Lower lobe of right lung (tissue), 2 donors: ENCODE results near the gene NFIA. TPM values are rescaled to one million over a fixed set of nuclear protein-coding genes. Genes with fewer than 3 reads are reported as not detected.

Experiments
- ATAC-seq, 2 donors: fragments of 200-7000 bp; cut with Tn5 transposase; one replicate each; pipeline ENCODE4 v1.9.1; 2020 to 2022; ENCODE audit warnings: mild to moderate bottlenecking in 2 of 2, moderate library complexity in 2 of 2
- DNase-seq: peaks from one replicate; pipeline ENCODE4 v3.0.0-alpha.2; 2020
- H3K27ac ChIP-seq: fragments of 200-600 bp; one replicate; pipeline ENCODE4 v1.8.0; 2022
- H3K27me3 ChIP-seq: fragments of 200-600 bp; one replicate; pipeline ENCODE4 v1.8.0; 2022; ENCODE audit warnings: low read depth
- H3K36me3 ChIP-seq: fragments of 200-600 bp; one replicate; pipeline ENCODE4 v1.8.0; 2022; ENCODE audit warnings: mild to moderate bottlenecking
- H3K4me1 ChIP-seq: fragments of 200-600 bp; one replicate; pipeline ENCODE4 v1.8.0; 2022
- H3K4me3 ChIP-seq: fragments of 200-600 bp; one replicate; pipeline ENCODE4 v1.8.0; 2022; ENCODE audit warnings: mild to moderate bottlenecking
- H3K9me3 ChIP-seq: fragments of 200-600 bp; one replicate; pipeline ENCODE4 v1.8.0; 2022
- intact Hi-C: fragments of 100-400 bp; cut with DNase I; formaldehyde crosslinking; loops from one replicate; pipeline ENCODE4 v1.11.0; 2022
- total RNA-seq: library from RNA; stranded (reverse); fragmentation: NEBNext Ultra II Directional; extraction: Animal tissue kit (Norgen Biotek cat#: 25700); gene quantifications from one replicate; pipeline ENCODE4 v1.2.1, GENCODE V29; 2021
- TF ChIP-seq, protein P1 (sequence below): fragments of 200-600 bp; IDR thresholded peaks from one replicate; pipeline ENCODE4 v1.8.0; 2022; ENCODE audit warnings: antibody characterized with exemption, mild to moderate bottlenecking
- donor health status: DM: no; HTN: yes; CAD: no; lungs with severe emphysema.

Gene NFIA
- total RNA-seq, 1 donor from 2014 or later, result 70.0 TPM

DNA sequence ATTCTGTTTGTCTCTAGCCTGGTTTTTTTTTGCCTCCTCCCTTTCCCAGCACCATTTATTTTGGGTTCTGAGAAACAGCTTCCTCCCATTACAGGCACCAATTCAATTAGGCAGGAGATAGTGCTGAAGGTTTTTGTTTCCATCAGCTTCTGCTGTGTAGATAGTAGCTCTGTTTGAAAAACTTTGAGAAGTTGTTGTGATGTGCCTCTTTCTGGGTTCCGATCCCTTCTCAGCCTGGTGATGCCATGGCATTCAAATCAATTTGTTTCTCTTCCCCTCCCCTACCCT is 109.0 kb downstream of the NFIA start:
- intact Hi-C loops, result no loop called here
- H3K4me3 ChIP-seq, result no peak overlapping the region

GRCh38 chr1:61192663-61193330 is 110.4 kb downstream of the NFIA start:
- H3K4me3 ChIP-seq, result no peak overlapping the region
- ATAC-seq (no peak), DNase-seq (no peak)
- no peaks in the 10 kb centered on the region for H3K27me3 ChIP-seq
- peaks cover 19% of the 10 kb centered on the region for H3K4me1 ChIP-seq
- no peaks in the 10 kb centered on the region for H3K9me3 ChIP-seq
- intact Hi-C loops, result no loop called here
- H3K27ac ChIP-seq, result no peak overlapping the region
- H3K36me3 ChIP-seq, result no peaks in the 10 kb centered on the region
- TF ChIP-seq, protein P1, sequence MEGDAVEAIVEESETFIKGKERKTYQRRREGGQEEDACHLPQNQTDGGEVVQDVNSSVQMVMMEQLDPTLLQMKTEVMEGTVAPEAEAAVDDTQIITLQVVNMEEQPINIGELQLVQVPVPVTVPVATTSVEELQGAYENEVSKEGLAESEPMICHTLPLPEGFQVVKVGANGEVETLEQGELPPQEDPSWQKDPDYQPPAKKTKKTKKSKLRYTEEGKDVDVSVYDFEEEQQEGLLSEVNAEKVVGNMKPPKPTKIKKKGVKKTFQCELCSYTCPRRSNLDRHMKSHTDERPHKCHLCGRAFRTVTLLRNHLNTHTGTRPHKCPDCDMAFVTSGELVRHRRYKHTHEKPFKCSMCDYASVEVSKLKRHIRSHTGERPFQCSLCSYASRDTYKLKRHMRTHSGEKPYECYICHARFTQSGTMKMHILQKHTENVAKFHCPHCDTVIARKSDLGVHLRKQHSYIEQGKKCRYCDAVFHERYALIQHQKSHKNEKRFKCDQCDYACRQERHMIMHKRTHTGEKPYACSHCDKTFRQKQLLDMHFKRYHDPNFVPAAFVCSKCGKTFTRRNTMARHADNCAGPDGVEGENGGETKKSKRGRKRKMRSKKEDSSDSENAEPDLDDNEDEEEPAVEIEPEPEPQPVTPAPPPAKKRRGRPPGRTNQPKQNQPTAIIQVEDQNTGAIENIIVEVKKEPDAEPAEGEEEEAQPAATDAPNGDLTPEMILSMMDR, result no peak

More for the DNA sequence above, 109.0 kb downstream of the NFIA start:
- H3K27me3 ChIP-seq, result no peaks in the 10 kb centered on the region
- H3K36me3 ChIP-seq, result no peaks in the 10 kb centered on the region
- H3K4me1 ChIP-seq, result peaks cover 19% of the 10 kb centered on the region
- ATAC-seq (no peak), DNase-seq (no peak)
- TF ChIP-seq, protein P1, result no peak
- H3K9me3 ChIP-seq, result no peaks in the 10 kb centered on the region
- H3K27ac ChIP-seq, result no peak overlapping the region

DNA sequence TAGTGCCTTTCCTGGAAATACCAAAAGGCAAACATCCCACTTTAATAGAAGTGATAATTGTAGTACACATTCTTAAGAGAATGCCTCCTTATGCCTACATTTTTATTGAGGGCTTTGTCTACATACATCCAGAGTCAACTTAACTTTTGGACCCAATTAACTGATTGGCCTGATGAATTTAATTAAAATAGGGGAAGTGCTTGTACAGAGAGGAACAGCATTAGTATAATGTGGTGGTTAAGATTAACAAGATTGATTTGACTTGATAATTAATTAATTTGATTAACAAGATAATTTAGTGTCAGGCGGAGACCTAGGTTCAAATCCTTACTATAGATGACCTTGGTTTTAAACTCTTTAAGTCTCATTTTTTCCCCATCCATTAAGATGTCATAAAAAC is 111.4 kb downstream of the NFIA start:
- DNase-seq (no peak), ATAC-seq (no peak)
- H3K4me3 ChIP-seq, result no peak overlapping the region
- no peaks in the 10 kb centered on the region for H3K27me3 ChIP-seq
- peaks cover 19% of the 10 kb centered on the region for H3K4me1 ChIP-seq
- no peaks in the 10 kb centered on the region for H3K9me3 ChIP-seq
- intact Hi-C loops, result no loop called here
- H3K36me3 ChIP-seq, result no peaks in the 10 kb centered on the region
- TF ChIP-seq, protein P1, result no peak
- H3K27ac ChIP-seq, result no peak overlapping the region

DNA sequence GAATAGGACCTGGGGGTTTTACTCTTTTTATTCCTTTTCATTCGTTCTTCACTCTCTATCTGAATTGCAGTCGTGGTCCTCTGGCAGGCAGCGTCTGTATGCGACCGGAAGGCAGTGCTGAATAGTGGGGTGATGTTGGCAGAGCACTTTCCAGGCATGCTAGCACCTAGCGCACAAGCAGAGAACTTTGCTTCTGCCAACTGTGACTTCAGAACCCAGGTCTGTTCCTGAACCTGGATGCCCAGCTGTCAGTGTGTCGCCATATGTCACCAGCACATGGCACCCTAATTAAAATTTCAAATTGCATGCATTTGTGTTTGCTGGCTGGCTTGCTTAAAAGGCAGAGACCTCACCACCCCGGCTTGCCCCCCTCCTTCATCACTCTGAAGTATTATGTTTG is 116.2 kb downstream of the NFIA start:
- Histone ChIP-seq H3K36me3 (no peaks in the 10 kb centered on the region), H3K9me3 (no peaks in the 10 kb centered on the region), H3K4me1 (no peaks in the 10 kb centered on the region), H3K27ac (no peak overlapping the region), H3K4me3 (no peak overlapping the region), H3K27me3 (no peaks in the 10 kb centered on the region)
- ATAC-seq (no peak), DNase-seq (no peak)
- TF ChIP-seq, protein P1, result no peak
- intact Hi-C loops, result no loop called here

- TF ChIP-seq, protein P1, result no peak
- Histone ChIP-seq H3K4me3 (no peak overlapping the region), H3K27ac (no peak overlapping the region), H3K4me1 (no peaks in the 10 kb centered on the region), H3K9me3 (no peaks in the 10 kb centered on the region), H3K27me3 (no peaks in the 10 kb centered on the region), H3K36me3 (no peaks in the 10 kb centered on the region)
- no peak for ATAC-seq
- intact Hi-C loops, result no loop called here
- DNase-seq, result no peak
Measured at GRCh38 chr1:61201035-61201434, 118.7 kb downstream of the NFIA start.
